Fibroblast of villous mesenchyme (primary cell): ENCODE measurements around the gene LYSMD4. TPM values are rescaled to one million over a fixed set of nuclear protein-coding genes. Genes with fewer than 3 reads are reported as not detected.
A peak's percentile ranks its signal among the peaks of the same experiment; 100 is the strongest.
"Not testable (repeated sequence)": the region's sequence is repeated elsewhere in the genome, so short reads cannot be mapped to it uniquely, and the experiment has no call there.

ENCODE experiments used
- DNase-seq: peaks from one replicate; pipeline ENCODE4 v3.0.0-alpha.2; 2010; ENCODE audit warnings: low read depth
- H3K4me3 ChIP-seq: 2 replicates; pipeline ENCODE4 v1.5.1; 2011; ENCODE audit warnings: low read depth, mild to moderate bottlenecking, low read length
- CTCF ChIP-seq: IDR thresholded peaks from 2 replicates; pipeline ENCODE4 v1.5.1; 2012; ENCODE audit warnings: low read depth, mild to moderate bottlenecking, low read length; ENCODE audit not compliant: insufficient read depth
- total RNA-seq: library from RNA; depleted of rRNA; stranded (reverse); fragments of >200 nt; gene quantifications from 2 replicates; pipeline ENCODE4 v1.2.3, GENCODE V29; 2012

Gene LYSMD4
- 7.7 and 7.8 TPM in 2 replicates for total RNA-seq

- peak within 1 kb of the TSS; percentile 80 for H3K4me3 ChIP-seq
- no peak for TF ChIP-seq CTCF
- DNase-seq: peak; percentile 93
These were observed at the start of gene LYSMD4 for GRCh38 chr15:99733268-99734039. LYSMD4 (minus strand) TSS chr15:99733437; CDS start chr15:99731999, 1,438 bp downstream.

GRCh38 chr15:99782029-99782428 lies 48.8 kb upstream of the LYSMD4 start:
- not testable (repeated sequence) for H3K4me3 ChIP-seq, DNase-seq

- no peak for DNase-seq
- TF ChIP-seq CTCF: no peak
These were observed 43.9 kb upstream of the LYSMD4 start for GRCh38 chr15:99777144-99777543.

GRCh38 chr15:99764522-99764921 lies 31.3 kb upstream of the LYSMD4 start:
- H3K4me3 ChIP-seq: no peak overlapping the region
- no peak for DNase-seq
- no peak for TF ChIP-seq CTCF

More at GRCh38 chr15:99777144-99777543, 43.9 kb upstream of the LYSMD4 start:
- H3K4me3 ChIP-seq: no peak overlapping the region

GRCh38 chr15:99763827-99764226 lies 30.6 kb upstream of the LYSMD4 start:
- H3K4me3 ChIP-seq: no peak overlapping the region
- no peak for DNase-seq
- TF ChIP-seq CTCF: no peak

GRCh38 chr15:99762288-99762687 lies 29.1 kb upstream of the LYSMD4 start:
- H3K4me3 ChIP-seq: no peak overlapping the region
- DNase-seq: no peak
- no peak for TF ChIP-seq CTCF

- peak; percentile 87 for TF ChIP-seq CTCF
- no peak overlapping the region for H3K4me3 ChIP-seq
- DNase-seq: peak; percentile 75
These were observed 22.6 kb upstream of the LYSMD4 start for GRCh38 chr15:99755692-99756409.
